ENCODE measurements around the gene RAB4A.
"Not testable (repeated sequence)": the region's sequence is repeated elsewhere in the genome, so short reads cannot be mapped to it uniquely, and the experiment has no call there.

The RAB4A gene

GRCh38 chr1:229298887-229299503, 28.1 kb downstream of the RAB4A start:
- FAIRE-seq = no peak

DNA sequence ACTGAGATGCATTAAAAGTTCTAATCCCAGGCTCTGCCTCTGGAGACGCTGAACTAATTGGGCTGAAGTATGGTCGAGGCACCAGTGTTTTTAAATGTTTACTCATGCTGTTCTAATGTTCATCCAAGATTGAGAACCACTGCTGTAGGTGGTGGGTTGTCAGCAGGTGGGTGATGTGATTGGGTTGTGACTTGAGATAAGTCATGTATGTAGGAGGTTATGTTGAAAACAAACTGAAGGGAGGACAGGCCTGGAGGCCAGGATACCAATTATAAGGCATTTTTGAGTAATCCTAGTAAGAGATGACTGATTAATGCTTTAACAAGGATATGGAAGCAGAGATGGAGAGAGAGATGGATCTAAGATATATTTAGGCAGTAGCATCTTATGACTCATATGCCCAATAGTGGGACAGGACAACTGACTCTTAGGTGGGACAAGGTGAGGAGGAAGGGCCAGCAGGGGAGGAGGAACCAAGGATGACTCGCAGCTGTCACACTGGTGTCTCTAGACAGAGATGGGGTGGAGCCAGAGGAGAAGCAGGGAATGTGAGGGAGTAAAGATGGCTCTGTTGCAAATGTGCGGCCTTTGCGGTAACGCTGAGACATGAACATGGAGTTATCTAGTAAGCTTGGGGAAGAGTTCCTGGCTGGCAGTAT, 29.3 kb downstream of the RAB4A start:
- no peak for FAIRE-seq

GRCh38 chr1:229302740-229303139, 31.8 kb downstream of the RAB4A start:
- FAIRE-seq = no peak

GRCh38 chr1:229303855-229304254, 32.9 kb downstream of the RAB4A start:
- FAIRE-seq = no peak

- no peak for FAIRE-seq
Observed at GRCh38 chr1:229305392-229305791, 34.5 kb downstream of the RAB4A start.

- FAIRE-seq = no peak
Observed at GRCh38 chr1:229309074-229309473, 38.2 kb downstream of the RAB4A start.

GRCh38 chr1:229309684-229310083, 38.8 kb downstream of the RAB4A start:
- no peak for FAIRE-seq

GRCh38 chr1:229310833-229311232, 39.9 kb downstream of the RAB4A start:
- FAIRE-seq = no peak

GRCh38 chr1:229316166-229316565, 45.3 kb downstream of the RAB4A start:
- FAIRE-seq = no peak

- FAIRE-seq = no peak
Observed at GRCh38 chr1:229318056-229318455, 47.1 kb downstream of the RAB4A start.

DNA sequence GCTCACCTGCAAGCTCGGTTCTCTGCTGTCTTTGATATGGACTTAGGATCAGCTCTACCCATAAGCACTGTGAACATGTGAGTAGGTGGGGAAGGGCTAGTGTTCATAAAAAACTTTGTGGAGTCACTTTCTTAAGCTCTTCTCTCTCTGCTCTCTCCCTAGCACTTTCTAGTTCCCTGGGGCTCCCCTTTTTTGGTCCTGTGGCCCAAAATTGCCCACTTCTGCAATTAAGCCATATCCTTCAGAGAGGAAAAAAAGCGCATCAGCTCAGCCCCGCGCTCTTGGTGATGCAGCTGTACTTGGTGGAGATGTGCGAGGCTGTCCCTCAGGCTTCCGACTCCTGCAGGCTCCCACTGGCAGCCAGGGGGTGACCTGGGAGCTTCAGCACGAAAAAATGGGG, 48.6 kb downstream of the RAB4A start:
- no peak for FAIRE-seq

GRCh38 chr1:229323201-229323600, 52.3 kb downstream of the RAB4A start:
- no peak for FAIRE-seq

GRCh38 chr1:229323885-229324553, 53.1 kb downstream of the RAB4A start:
- FAIRE-seq = no peak

DNA sequence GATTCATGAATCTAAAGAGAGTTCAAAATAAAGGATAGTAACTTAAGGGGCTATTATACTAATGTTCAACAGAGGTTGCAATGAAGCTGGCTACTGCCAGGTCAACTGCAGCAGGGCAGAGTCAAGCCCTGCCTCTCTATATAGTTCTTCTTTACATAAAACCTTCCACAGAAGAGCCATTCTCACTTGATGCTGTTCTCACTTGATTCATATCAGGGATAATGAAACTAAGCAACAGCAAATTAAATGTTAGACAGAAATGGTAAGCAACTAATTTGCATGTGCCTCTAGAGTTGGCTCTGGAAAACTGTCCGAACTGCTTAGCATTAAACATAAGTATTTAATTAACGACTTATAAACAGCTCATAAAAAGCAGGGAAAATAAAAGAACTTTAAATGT, 54.5 kb downstream of the RAB4A start:
- FAIRE-seq = peak; percentile 80

DNA sequence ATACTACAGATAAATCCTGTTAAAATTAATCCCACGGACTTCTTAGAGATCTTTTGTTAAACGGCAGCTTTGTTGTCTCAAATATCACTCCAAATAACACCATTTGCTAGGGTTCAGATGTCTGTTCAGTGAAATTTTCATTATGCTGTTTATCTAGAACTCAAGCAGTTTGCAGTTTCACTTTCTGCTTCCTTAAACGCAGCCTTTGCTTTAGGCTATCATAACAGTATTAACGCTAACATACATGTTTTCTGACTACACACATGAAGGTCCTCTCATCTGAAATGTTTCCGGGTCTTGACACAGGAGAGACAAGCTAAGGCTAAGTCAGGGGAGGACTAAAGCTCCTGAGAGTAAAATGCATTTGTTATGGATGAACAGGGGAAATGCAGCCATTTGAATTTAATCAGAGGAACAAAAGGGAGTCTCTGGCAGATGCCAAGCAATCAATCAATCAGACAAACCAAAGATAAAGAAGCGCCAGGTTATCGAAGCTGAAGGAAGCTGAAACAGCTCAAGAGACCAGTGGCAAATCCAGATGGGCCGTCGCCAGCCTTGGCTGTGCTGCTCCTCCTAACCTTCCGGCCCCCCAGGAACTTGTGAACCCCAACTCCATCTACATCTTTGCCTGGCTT, 55.1 kb downstream of the RAB4A start:
- FAIRE-seq = no peak

- no peak for FAIRE-seq
Observed at GRCh38 chr1:229326601-229327000, 55.7 kb downstream of the RAB4A start.

DNA sequence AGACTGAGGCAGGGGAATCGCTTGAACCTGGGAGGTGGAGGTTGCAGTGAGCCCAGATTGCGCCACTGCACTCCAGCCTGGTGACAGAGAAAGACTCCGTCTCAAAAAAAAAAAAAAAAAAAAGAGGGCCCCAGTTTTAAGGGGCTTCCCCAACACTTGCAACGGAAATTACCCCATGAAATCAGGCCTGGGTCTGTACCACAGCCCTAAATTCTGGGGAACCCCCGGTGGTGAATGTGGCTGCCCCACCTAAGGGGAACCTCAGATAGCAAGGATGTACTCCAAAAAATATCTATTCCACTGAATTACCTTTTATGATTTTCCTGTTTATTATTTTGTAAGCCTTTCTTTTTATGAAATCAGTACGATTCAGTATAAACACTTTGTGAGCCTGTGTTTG, 56.9 kb downstream of the RAB4A start:
- FAIRE-seq = not testable (repeated sequence)

- FAIRE-seq = no peak
Observed at GRCh38 chr1:229328598-229329362, 57.9 kb downstream of the RAB4A start.

DNA sequence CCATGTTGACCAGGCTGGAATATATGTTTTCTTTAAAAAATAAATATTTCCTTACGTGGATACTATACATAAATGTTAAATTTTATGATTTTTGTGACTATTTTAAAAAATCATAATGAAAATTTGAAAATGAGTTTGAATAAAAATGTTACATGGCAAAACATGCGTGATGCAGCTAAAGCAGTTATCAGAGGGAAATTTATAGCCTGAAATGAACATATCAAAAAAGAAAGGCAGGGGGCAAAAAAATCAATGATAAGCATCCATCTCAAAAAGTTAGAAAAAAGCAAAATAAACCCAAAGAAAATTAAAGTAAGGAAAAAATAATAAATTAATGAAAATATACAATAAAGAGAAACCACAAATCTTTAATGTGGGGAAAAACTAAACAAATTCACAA, 63.4 kb downstream of the RAB4A start:
- FAIRE-seq = no peak

- no peak for FAIRE-seq
Observed at GRCh38 chr1:229334716-229335115, 63.8 kb downstream of the RAB4A start.

DNA sequence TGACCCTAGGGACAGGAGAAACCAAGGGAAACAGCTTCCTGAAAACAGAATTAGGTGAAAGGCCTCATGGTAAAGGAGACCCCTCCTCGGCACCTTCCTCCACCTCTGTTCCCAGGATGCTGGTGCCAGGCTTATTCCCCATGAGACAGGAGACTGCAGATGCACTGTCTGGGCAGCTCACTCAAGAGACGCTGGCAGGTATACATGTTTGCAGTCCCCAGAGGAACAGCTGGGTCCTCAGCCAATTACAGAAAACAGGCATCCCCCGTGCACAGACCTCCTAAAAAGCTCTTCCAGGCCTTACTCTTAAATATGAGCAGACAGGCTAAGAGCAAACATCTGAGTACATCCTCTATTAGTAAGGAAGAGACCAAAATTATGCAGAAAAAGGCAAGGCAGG, 65.4 kb downstream of the RAB4A start:
- FAIRE-seq = no peak

DNA sequence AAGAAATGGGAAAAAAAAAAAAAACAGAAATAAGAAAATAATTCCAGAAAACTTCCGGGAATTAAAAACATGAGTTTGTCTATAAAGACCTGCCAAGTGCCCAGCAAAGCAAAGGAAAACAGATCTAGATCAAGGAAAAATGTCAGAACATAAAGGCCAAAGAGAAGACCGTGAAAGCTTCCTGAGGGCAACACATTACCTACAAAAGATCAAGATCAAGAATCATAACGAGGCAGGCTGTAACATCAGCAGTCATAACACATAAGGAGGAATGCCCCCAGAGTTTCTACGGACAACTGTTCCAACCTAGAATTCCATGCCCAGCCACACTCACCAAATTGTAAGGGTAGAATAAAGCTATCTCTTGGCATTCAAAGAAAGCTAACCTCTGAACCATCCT, 68.2 kb downstream of the RAB4A start:
- no peak for FAIRE-seq

DNA sequence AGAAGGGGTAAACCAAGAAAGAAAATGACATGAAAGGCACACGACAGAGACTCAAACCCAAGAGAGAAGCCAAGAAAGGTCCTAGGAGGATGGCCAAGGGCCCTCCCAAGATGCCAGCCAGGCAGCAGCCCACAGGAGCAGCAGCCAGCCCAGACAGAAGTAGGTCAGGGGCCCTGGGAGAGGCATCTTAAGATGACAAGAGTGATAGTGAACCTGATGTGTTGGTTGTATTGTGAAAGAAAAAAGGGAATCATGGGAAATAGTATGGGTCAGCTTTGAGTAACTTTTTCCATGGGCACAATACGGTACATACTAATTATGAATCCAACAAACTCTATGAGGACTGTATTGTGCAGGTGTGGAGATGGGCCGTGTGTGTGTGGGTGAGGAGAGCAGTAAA, 68.6 kb downstream of the RAB4A start:
- FAIRE-seq = no peak
